GM12878 (cell line): ENCODE measurements around the gene PABPC1L. TPM values are rescaled to one million over a fixed set of nuclear protein-coding genes. Genes with fewer than 3 reads are reported as not detected.

Experiments
- ATAC-seq: fragments of 200-7000 bp; cut with Tn5 transposase; 3 replicates; pipeline ENCODE4 v1.9.1; 2020; ENCODE audit warnings: mild to moderate bottlenecking, moderate library complexity
- BruUV-seq: library from RNA; stranded (reverse); fragments of 400-500 nt; replicated peaks from 2 replicates; lab custom pipeline; 2021; lab: Mats Ljungman, UMichigan
- CTCF ChIA-PET: fragments of 300-600 bp; sonication (Branson Sonifier 250); formaldehyde crosslinking; extraction: SDS; loops from one replicate; lab custom pipeline; 2021; ENCODE audit warnings: inconsistent platforms; lab: Yijun Ruan, JAX
- POLR2A ChIA-PET: fragments of 350-600 bp; formaldehyde crosslinking; extraction: SDS; loops from one replicate; lab custom pipeline; 2021; ENCODE audit warnings: inconsistent platforms; lab: Charles Lee
- RAD21 ChIA-PET: fragments of 300-600 bp; sonication (Branson Sonifier 250); formaldehyde crosslinking; loops from one replicate; lab custom pipeline; 2023; ENCODE audit warnings: antibody characterized with exemption; ENCODE audit not compliant: unreplicated experiment; lab: Charles Lee
- SMC1A ChIA-PET: fragments of 300-600 bp; sonication (Branson Sonifier 250); formaldehyde crosslinking; loops from one replicate; lab custom pipeline; 2023; ENCODE audit not compliant: unreplicated experiment, uncharacterized antibody; lab: Charles Lee
- DNase-seq: peaks from one replicate; pipeline ENCODE4 v3.0.0-alpha.2; 2011; ENCODE audit warnings: low read depth, low spot score
- FAIRE-seq: peaks from 3 replicates; lab custom pipeline; 2011; peaks lifted over from hg19 to GRCh38; lab: Jason Lieb, UNC
- H2AFZ ChIP-seq: 2 replicates; pipeline ENCODE4 v1.6.0; 2011; ENCODE audit warnings: low read depth, low read length, control low read depth; ENCODE audit not compliant: control insufficient read depth
- H3K27ac ChIP-seq: 2 replicates; pipeline ENCODE4 v1.5.1; 2011; ENCODE audit warnings: control low read depth; ENCODE audit not compliant: control insufficient read depth, insufficient read depth
- H3K27me3 ChIP-seq, 2 experiments: replicated peaks in 1 of 2; 2 replicates each; pipeline versions ENCODE4 v1.6.0 to v1.6.1; 2011; ENCODE audit warnings: low read length in 1 of 2; ENCODE audit not compliant: control insufficient read depth in 2 of 2, insufficient read depth in 2 of 2
- H3K36me3 ChIP-seq, 2 experiments: 2 replicates each; pipeline ENCODE4 v1.5.1; 2011; ENCODE audit warnings: low read length in 1 of 2; ENCODE audit not compliant: control insufficient read depth in 2 of 2, insufficient read depth in 2 of 2
- H3K4me1 ChIP-seq: 2 replicates; pipeline ENCODE4 v1.6.1; 2011; ENCODE audit warnings: mild to moderate bottlenecking, low read length, moderate library complexity, mixed read lengths; ENCODE audit not compliant: control insufficient read depth, insufficient read depth
- H3K4me2 ChIP-seq: 2 replicates; pipeline ENCODE4 v1.6.0; 2011; ENCODE audit warnings: control low read depth; ENCODE audit not compliant: control insufficient read depth, insufficient read depth
- H3K4me3 ChIP-seq: fragments of 200-600 bp; sonication (generic); 2 replicates; pipeline ENCODE4 v1.5.1; 2016
- H3K79me2 ChIP-seq: 2 replicates; pipeline ENCODE4 v1.6.0; 2011; ENCODE audit warnings: low read length; ENCODE audit not compliant: control insufficient read depth, insufficient read depth
- H3K9ac ChIP-seq: 2 replicates; pipeline ENCODE4 v1.8.0; 2011; ENCODE audit warnings: low read length, control low read depth, mixed read lengths; ENCODE audit not compliant: control insufficient read depth, insufficient read depth
- H3K9me3 ChIP-seq: replicated peaks from 3 replicates; pipeline ENCODE4 v1.5.1; 2011; ENCODE audit warnings: mild to moderate bottlenecking, low read length; ENCODE audit not compliant: control insufficient read depth, insufficient read depth
- H4K20me1 ChIP-seq: 2 replicates; pipeline ENCODE4 v1.6.0; 2011; ENCODE audit not compliant: control insufficient read depth, insufficient read depth
- CBFB ChIP-seq: IDR thresholded peaks from 2 replicates; pipeline ENCODE4 v1.6.1; 2016; ENCODE audit warnings: antibody characterized with exemption, low read depth
- CBX5 ChIP-seq: sonication (generic); IDR thresholded peaks from 2 replicates; pipeline ENCODE4 v1.6.1; 2016; ENCODE audit warnings: low read depth, moderate library complexity, mild to moderate bottlenecking, inconsistent platforms
- CHD1 ChIP-seq: IDR thresholded peaks from 2 replicates; pipeline ENCODE4 v1.6.1; 2012; ENCODE audit warnings: low read depth, low read length, improper control_type of control experiment
- EED ChIP-seq: sonication (generic); IDR thresholded peaks from 2 replicates; pipeline ENCODE4 v1.6.1; 2016; ENCODE audit warnings: antibody characterized with exemption, low read depth
- FOS ChIP-seq: IDR thresholded peaks from 3 replicates; pipeline ENCODE4 v1.6.1; 2011; ENCODE audit warnings: borderline replicate concordance; ENCODE audit not compliant: insufficient read length; ENCODE audit errors: extremely low read depth
- HDAC2 ChIP-seq: fragments of 200-600 bp; sonication (generic); IDR thresholded peaks from 2 replicates; pipeline ENCODE4 v1.6.1; 2017
- HDGF ChIP-seq: fragments of 450-650 bp; IDR thresholded peaks from 2 replicates; pipeline ENCODE4 v1.6.1; 2016; ENCODE audit warnings: antibody characterized with exemption
- KDM1A ChIP-seq: fragments of 200-600 bp; sonication (generic); IDR thresholded peaks from 2 replicates; pipeline ENCODE4 v1.6.1; 2016; ENCODE audit warnings: borderline replicate concordance
- MEF2A ChIP-seq: IDR thresholded peaks from 2 replicates; pipeline ENCODE4 v1.6.1; 2011; ENCODE audit warnings: low read depth, mild to moderate bottlenecking, low read length, moderate library complexity; ENCODE audit not compliant: insufficient read depth
- MLLT1 ChIP-seq: fragments of 450-650 bp; IDR thresholded peaks from 2 replicates; pipeline ENCODE4 v1.6.1; 2016; ENCODE audit warnings: mild to moderate bottlenecking
- MTA2 ChIP-seq: fragments of 450-650 bp; IDR thresholded peaks from 2 replicates; pipeline ENCODE4 v1.6.1; 2016; ENCODE audit warnings: low read depth, mild to moderate bottlenecking, moderate library complexity
- NFYA ChIP-seq: IDR thresholded peaks from 2 replicates; pipeline ENCODE4 v1.6.1; 2011; ENCODE audit warnings: low read depth, mild to moderate bottlenecking, low read length, improper control_type of control experiment, borderline replicate concordance
- PAX5 ChIP-seq: IDR thresholded peaks from 2 replicates; pipeline ENCODE4 v1.6.1; 2011; ENCODE audit warnings: low read depth, low read length, borderline replicate concordance
- PAX8 ChIP-seq: fragments of 450-650 bp; IDR thresholded peaks from 2 replicates; pipeline ENCODE4 v1.6.1; 2017; ENCODE audit warnings: mild to moderate bottlenecking, moderate library complexity
- PML ChIP-seq: IDR thresholded peaks from 2 replicates; pipeline ENCODE4 v1.6.1; 2012; ENCODE audit warnings: low read length, inconsistent platforms
- POLR2AphosphoS5 ChIP-seq: IDR thresholded peaks from 2 replicates; pipeline ENCODE4 v1.6.1; 2011; ENCODE audit warnings: mild to moderate bottlenecking, low read length, inconsistent platforms
- SP1 ChIP-seq: IDR thresholded peaks from one replicate; pipeline ENCODE4 v1.6.1; 2011; ENCODE audit warnings: low read depth, low read length
- YBX1 ChIP-seq: fragments of 450-650 bp; IDR thresholded peaks from 2 replicates; pipeline ENCODE4 v1.6.1; 2016; ENCODE audit warnings: antibody characterized with exemption
- ZBED1 ChIP-seq: IDR thresholded peaks from 2 replicates; pipeline ENCODE4 v1.6.1; 2016; ENCODE audit warnings: borderline replicate concordance
- ZNF274 ChIP-seq: IDR thresholded peaks from one replicate; pipeline ENCODE4 v1.8.0; 2011; ENCODE audit not compliant: insufficient read length, insufficient read depth
- ZNF384 ChIP-seq: IDR thresholded peaks from 2 replicates; pipeline ENCODE4 v1.6.1; 2012; ENCODE audit warnings: low read depth, mild to moderate bottlenecking, low read length, improper control_type of control experiment, borderline replicate concordance
- WGBS: methylation state at CpG from one replicate; pipeline ENCODE4 v1.1.6; 2016; ENCODE audit warnings: low lambda C conversion rate; ENCODE audit not compliant: insufficient replicate concordance, insufficient coverage; ENCODE audit errors: missing lambda C conversion rate; 5-methylcytosine and 5-hydroxymethylcytosine counted together
- in situ Hi-C: fragments of 300-500 bp; cut with MboI; formaldehyde crosslinking; loops from 9 replicates; pipeline ENCODE4 v1.14.3; 2018; ENCODE audit warnings: mixed read lengths
- intact Hi-C: fragments of 100-400 bp; cut with micrococcal nuclease; formaldehyde crosslinking; loops from one replicate; pipeline ENCODE4 v1.14.2; 2022; ENCODE audit not compliant: unreplicated experiment
- polyA plus RNA-seq, 11 experiments: library from polyadenylated mRNA; depleted of rRNA in 4 of 11; unstranded in 6 of 11; stranded (reverse) in 5 of 11; fragments of >200 nt; fragmentation: Nextera tagmentation in 4 of 11; fragmentation: Illumina TruSeq in 1 of 11; extraction: Ambion mirVana in 4 of 11; extraction: Trizol in 1 of 11; gene quantifications; 1 replicate in 1 of 11; 2 replicates in 10 of 11; pipeline versions ENCODE4 v1.2.1 to v1.2.3, GENCODE V29; 2011 to 2016; ENCODE audit warnings: inconsistent platforms in 2 of 11, missing spikeins in 2 of 11, low read depth in 1 of 11
- total RNA-seq, 4 experiments: library from RNA; depleted of rRNA in 3 of 4; stranded (reverse); fragments of >200 nt in 3 of 4; fragmentation: Illumina TruSeq in 1 of 4; extraction: Trizol in 1 of 4; gene quantifications; 2 replicates each; pipeline versions ENCODE4 v1.2.1 to v1.2.3, GENCODE V29; 2013 to 2021

Gene PABPC1L
- total and polyA plus RNA-seq, 10 of the 15 experiments (the other 5 are each of a cell fraction or from before 2014, with no cell fraction given), result 6.1 to 66.8 (median 11.9) TPM

DNA sequence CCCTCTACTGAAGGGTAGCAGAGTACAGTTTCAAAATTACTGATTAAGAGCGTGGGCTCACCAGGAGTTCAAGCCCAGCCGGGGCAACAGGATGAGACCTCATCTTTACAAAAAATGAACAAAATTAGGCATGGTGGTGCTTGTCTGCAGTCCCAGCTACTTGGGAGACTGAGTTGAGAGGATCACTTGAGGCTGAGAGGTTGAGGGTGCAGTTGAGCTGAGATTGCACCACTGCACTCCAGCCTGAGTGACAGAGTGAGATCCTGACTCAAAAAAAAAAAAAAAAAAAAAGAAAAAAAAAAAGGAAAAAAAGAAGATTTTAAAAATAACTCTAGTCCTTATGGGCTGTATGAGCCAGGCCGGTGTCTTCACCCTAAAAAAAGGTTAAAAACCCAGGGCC lies 18.7 kb downstream of the PABPC1L start (continued):
- TF ChIP-seq ZBED1 (no peak), MLLT1 (no peak)
- TF ChIP-seq, all 136 proteins: peak for 0

DNA sequence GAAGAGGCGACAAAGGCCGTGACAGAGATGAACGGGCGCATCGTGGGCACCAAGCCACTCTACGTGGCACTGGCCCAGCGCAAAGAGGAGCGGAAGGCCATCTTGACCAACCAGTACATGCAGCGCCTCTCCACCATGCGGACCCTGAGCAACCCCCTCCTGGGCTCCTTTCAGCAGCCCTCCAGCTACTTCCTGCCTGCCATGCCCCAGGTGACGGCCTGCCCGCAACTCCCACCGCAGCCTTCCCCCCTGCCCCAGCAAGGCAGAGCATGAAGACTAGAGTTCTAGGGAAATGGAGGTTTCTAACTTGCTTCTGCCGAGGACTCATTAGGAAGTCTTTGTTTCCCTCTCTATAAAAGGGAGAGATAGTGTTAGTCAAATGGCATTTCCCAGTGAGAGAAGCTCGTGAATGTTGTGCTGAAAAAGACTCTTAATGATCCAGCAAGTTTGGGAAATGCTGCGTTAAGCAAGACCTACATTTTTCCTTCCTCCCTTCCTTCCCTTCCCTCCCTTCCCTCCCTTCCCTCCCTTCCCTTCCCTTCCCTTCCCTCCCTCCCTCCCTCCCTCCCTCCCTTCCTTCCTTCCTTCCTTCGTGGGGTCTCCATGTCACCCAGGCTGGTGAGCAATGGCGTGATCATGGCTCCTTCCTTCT lies 20.8 kb downstream of the PABPC1L start:
- CTCF ChIA-PET, result no interaction called here
- DNase-seq (no peak), ATAC-seq (no peak), FAIRE-seq (no peak)
- Histone ChIP-seq H3K79me2 (no peaks in the 10 kb centered on the region), H2AFZ (no peak overlapping the region), H3K4me3 (no peak overlapping the region), H3K27ac (no peak overlapping the region), H3K4me1 (no peaks in the 10 kb centered on the region), H3K9ac (no peak overlapping the region), H3K36me3 (peaks cover 0 to 6% of the 10 kb centered on the region in 2 experiments; a peak in 1 of 4 replicates), H4K20me1 (no peaks in the 10 kb centered on the region), H3K27me3 (no peaks in the 10 kb centered on the region), H3K9me3 (no peaks in the 10 kb centered on the region), H3K4me2 (no peak overlapping the region)
- BruUV-seq, result no TSS peak
- in situ Hi-C loops, result no loop called here
- RAD21 ChIA-PET, result no interaction called here
- 94% methylated on average over 16 of the region's 18 CpGs for WGBS
- SMC1A ChIA-PET, result no interaction called here
- intact Hi-C loops, result no loop called here
- POLR2A ChIA-PET, result no interaction called here
- TF ChIP-seq HDAC2 (no peak), CHD1 (no peak), MEF2A (no peak), HDGF (no peak), MTA2 (no peak), ZNF274 (no peak), CBFB (no peak), CBX5 (no peak), FOS (no peak), NFYA (no peak), YBX1 (no peak), SP1 (no peak), POLR2AphosphoS5 (no peak), ZNF384 (no peak), PML (no peak), PAX8 (no peak), KDM1A (no peak), EED (no peak), PAX5 (no peak)
